ENCODE measurements around the gene WNT10A. TPM values are rescaled to one million over a fixed set of nuclear protein-coding genes. Genes with fewer than 3 reads are reported as not detected.

Gene WNT10A
- total and polyA plus RNA-seq, 2 donors (not counting 1 experiment from before 2014, with no cell fraction given) = 15.2 to 36.6 TPM

DNA sequence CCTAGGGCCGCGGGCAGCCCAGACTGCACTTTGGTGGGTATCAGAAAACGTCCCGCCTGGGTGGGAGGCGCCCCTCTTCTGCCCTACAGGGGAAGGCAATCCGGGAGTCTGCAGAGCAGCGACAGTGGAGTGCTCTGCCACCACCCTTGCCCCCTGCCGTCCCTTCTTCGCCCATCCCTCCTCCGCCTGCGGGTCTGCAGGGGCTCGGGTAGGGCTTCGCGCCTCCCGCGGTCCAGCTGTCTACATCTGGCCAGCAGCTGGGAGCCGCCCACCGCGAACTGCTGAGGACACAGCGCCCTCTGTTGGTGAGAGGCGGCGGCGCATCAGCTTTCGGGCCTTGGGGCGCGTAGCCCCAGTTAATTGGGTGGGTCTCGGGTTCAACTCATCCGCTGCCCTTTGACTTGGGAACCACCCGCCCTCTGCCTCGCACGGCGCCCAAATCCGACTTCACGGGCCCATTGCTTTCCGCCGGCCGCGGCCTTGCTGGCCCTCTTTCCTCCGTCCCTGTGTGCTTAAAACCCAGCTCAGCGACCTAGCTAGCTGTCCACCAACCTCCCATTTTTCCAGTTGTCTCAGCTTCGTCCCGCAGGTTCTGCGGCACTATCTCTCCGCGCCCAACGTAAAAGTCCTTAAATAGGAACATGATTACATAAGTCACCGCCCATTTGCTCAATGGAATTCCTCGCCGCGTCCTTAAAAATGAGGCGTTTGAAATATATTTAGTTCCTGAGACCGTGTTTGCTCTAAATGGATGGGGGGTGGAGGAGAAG is 17.6 kb downstream of the WNT10A start:
- Histone ChIP-seq H2AFZ (ENCODE audit: insufficient read depth, low read depth, low read length, poor library complexity, severe bottlenecking) (no peak overlapping the region), H3K4me1 (ENCODE audit: control insufficient read depth in 2 of 2, insufficient read depth in 2 of 2, low read length in 2 of 2) (peaks cover 47 to 54% of the 10 kb centered on the region in 2 donors)
- H3K27me3 Mint-ChIP-seq = peaks cover 31% of the 10 kb centered on the region

More for the DNA sequence above, 17.6 kb downstream of the WNT10A start:
- Mint-ChIP-seq H3K4me3 (peak overlapping the region; percentile 87), H3K9me3 (ENCODE audit: insufficient read depth) (no peaks in the 10 kb centered on the region), H3K27ac (peak overlapping the region; percentile 91), H3K4me1 (peaks cover 48% of the 10 kb centered on the region)
- 4% methylated on average over 42 of the region's 52 CpGs for WGBS (ENCODE audit: insufficient coverage)
- ChIA-PET CTCF (interaction anchor here (0.6 to 21.8 kb wide), 30 partner anchors 10 to 397 kb away, joined by 3 to 1627 read pairs (median 4); partner anchors contain the start of genes CDK5R2, WNT10A, WNT6 and ZFAND2B), POLR2A (interaction anchor here (0.6 to 9.4 kb wide), 8 partner anchors 11 to 499 kb away, joined by 3 to 490 read pairs (median 6); partner anchors contain the start of genes BCS1L, CTDSP1, WNT10A and ZNF142)
- ATAC-seq (ENCODE audit: low read depth) (peak; percentile 18), DNase-seq (peak; percentile 87)
- H4K20me1 ChIP-seq (ENCODE audit: control insufficient read depth, insufficient read depth, low read length, poor library complexity, severe bottlenecking) = no peaks in the 10 kb centered on the region
- H3K9me3 ChIP-seq (ENCODE audit: control extremely low read depth in 1 of 3, control insufficient read depth in 2 of 3, insufficient read depth in 1 of 3, low read length in 2 of 3) = peaks cover 0 to under 1% (median 0%) of the 10 kb centered on the region in 3 donors
- TF ChIP-seq EZH2 (IDR thresholded peaks at IDR 0.05; ENCODE audit: borderline replicate concordance, insufficient read depth, low read depth, low read length, poor library complexity, severe bottlenecking) = no peak
- peak; percentile 99 for TF ChIP-seq CTCF (IDR thresholded peaks at IDR 0.05)
- no peaks in the 10 kb centered on the region for H3K36me3 ChIP-seq (replicated peaks in 1 of 2; ENCODE audit: control extremely low read depth in 1 of 2, control insufficient read depth in 1 of 2, extremely low read depth in 1 of 2, insufficient read depth in 2 of 2, low read length in 1 of 2)
- no peak overlapping the region for H3K27ac ChIP-seq (ENCODE audit: low read length in 2 of 2)
- intact Hi-C loops (cut with micrococcal nuclease) = loop anchor here (1.0 to 5.0 kb wide), 7 partner anchors 22 to 489 kb away; partner anchors contain the start of genes BCS1L, DNPEP, NHEJ1 and TTLL4
- H3K4me3 ChIP-seq (ENCODE audit: control extremely low read depth in 1 of 5, extremely low read depth in 1 of 5, insufficient read depth in 1 of 5, low read depth in 2 of 5, low read length in 4 of 5) = peak overlapping the region in 4 of 5 experiments; percentile 66 to 68 (median 68)
- H3K9ac ChIP-seq (ENCODE audit: low read length) = peak overlapping the region; percentile 92
- H3K79me2 ChIP-seq (ENCODE audit: control insufficient read depth, insufficient read depth, low read length) = no peaks in the 10 kb centered on the region
- peak overlapping the region; percentile 88 for H3K4me2 ChIP-seq (replicated peaks; ENCODE audit: low read depth, low read length, poor library complexity, severe bottlenecking)
- H3K27me3 ChIP-seq (replicated peaks in 1 of 4; ENCODE audit: control extremely low read depth in 1 of 4, control insufficient read depth in 3 of 4, insufficient read depth in 4 of 4, low read length in 3 of 4) = peaks cover 0 to 28% (median 18%) of the 10 kb centered on the region in 4 experiments
